ENCODE results near the gene CCR7.

GRCh38 chr17:40519089-40519775 lies 46.0 kb downstream of the CCR7 start:
- TF ChIP-seq FOXP2 (optimal IDR thresholded peaks at IDR 0.05; ENCODE audit: control extremely low read depth, extremely low read length, insufficient read depth) (no peak), EZH2 (IDR thresholded peaks at IDR 0.05) (no peak), POLR2AphosphoS5 (IDR thresholded peaks at IDR 0.05; ENCODE audit: borderline replicate concordance, low read depth, low read length) (no peak)

Measured in SK-N-MC (cell line).